GM21528 (cell line): ENCODE data around the gene DNAJC16.
A peak's percentile ranks its signal among the peaks of the same experiment; 100 is the strongest.
"Not testable (repeated sequence)": the region's sequence is repeated elsewhere in the genome, so short reads cannot be mapped to it uniquely, and the experiment has no call there.

ENCODE experiments used
- ATAC-seq: cut with Tn5 transposase; IDR thresholded peaks from one replicate; pipeline ENCODE4 v1.9.1; 2021; ENCODE audit warnings: mild to moderate bottlenecking, moderate library complexity; ENCODE audit not compliant: unreplicated experiment, low FRiP score

Gene DNAJC16

GRCh38 chr1:15526490-15527339 is at the start of gene DNAJC16:
TSS of gene DNAJC16 (plus strand) at chr1:15526848. CDS start at chr1:15529106, 2,258 bp downstream.
- peak; percentile 54 for ATAC-seq

- no peak for ATAC-seq
Observed at GRCh38 chr1:15476927-15477326, 49.7 kb upstream of the DNAJC16 start.

- ATAC-seq = no peak
Observed at GRCh38 chr1:15477646-15478212, 48.9 kb upstream of the DNAJC16 start.

- ATAC-seq = no peak
Observed at GRCh38 chr1:15479654-15480347, 46.8 kb upstream of the DNAJC16 start.

GRCh38 chr1:15482455-15482854 is 44.2 kb upstream of the DNAJC16 start:
- ATAC-seq = not testable (repeated sequence)

- not testable (repeated sequence) for ATAC-seq
Observed at GRCh38 chr1:15482983-15483543, 43.6 kb upstream of the DNAJC16 start.

- no peak for ATAC-seq
Observed at GRCh38 chr1:15483971-15484370, 42.7 kb upstream of the DNAJC16 start.

- ATAC-seq = not testable (repeated sequence)
Observed at GRCh38 chr1:15484443-15484842, 42.2 kb upstream of the DNAJC16 start.

GRCh38 chr1:15485636-15486035 is 41.0 kb upstream of the DNAJC16 start:
- no peak for ATAC-seq

- ATAC-seq = not testable (repeated sequence)
Observed at GRCh38 chr1:15486844-15487610, 39.6 kb upstream of the DNAJC16 start.

GRCh38 chr1:15488371-15488770 is 38.3 kb upstream of the DNAJC16 start:
- ATAC-seq = no peak

- ATAC-seq = no peak
Observed at GRCh38 chr1:15489052-15489736, 37.5 kb upstream of the DNAJC16 start.

- ATAC-seq = not testable (repeated sequence)
Observed at GRCh38 chr1:15491010-15491409, 35.6 kb upstream of the DNAJC16 start.

- no peak for ATAC-seq
Observed at GRCh38 chr1:15492596-15492995, 34.1 kb upstream of the DNAJC16 start.

- ATAC-seq = no peak
Observed at GRCh38 chr1:15493869-15494390, 32.7 kb upstream of the DNAJC16 start.

GRCh38 chr1:15500184-15501178 is 26.2 kb upstream of the DNAJC16 start:
- no peak for ATAC-seq

- no peak for ATAC-seq
Observed at GRCh38 chr1:15501208-15502032, 25.2 kb upstream of the DNAJC16 start.
